Muscle of leg (tissue), 11 donors: ENCODE results near the gene LEMD1. TPM values are rescaled to one million over a fixed set of nuclear protein-coding genes. Genes with fewer than 3 reads are reported as not detected.

Experiments
- DNase-seq: peaks from one replicate; pipeline ENCODE4 v3.0.0; 2013
- H3K27ac ChIP-seq: one replicate; pipeline ENCODE4 v1.5.1; 2013; ENCODE audit warnings: mild to moderate bottlenecking, low read length, control low read depth
- H3K27me3 ChIP-seq: one replicate; pipeline ENCODE4 v1.6.1; 2013; ENCODE audit warnings: low read length; ENCODE audit not compliant: control insufficient read depth, insufficient read depth
- H3K36me3 ChIP-seq: one replicate; pipeline ENCODE4 v1.6.1; 2013; ENCODE audit warnings: low read length; ENCODE audit not compliant: control insufficient read depth, insufficient read depth
- H3K4me1 ChIP-seq: one replicate; pipeline ENCODE4 v1.6.1; 2013; ENCODE audit warnings: low read length; ENCODE audit not compliant: control insufficient read depth, insufficient read depth
- H3K4me3 ChIP-seq: one replicate; pipeline ENCODE4 v1.5.1; 2013; ENCODE audit warnings: low read length, control low read depth
- H3K9me3 ChIP-seq: replicated peaks from 2 replicates; pipeline ENCODE4 v1.6.1; 2013; ENCODE audit warnings: low read depth, low read length; ENCODE audit not compliant: control insufficient read depth
- whole genome bisulfite sequencing: methylation state at CpG from one replicate; pipeline ENCODE4 v1.1.5; 2013; ENCODE audit warnings: missing lambda C conversion rate; ENCODE audit not compliant: insufficient coverage; 5-methylcytosine and 5-hydroxymethylcytosine counted together
- polyA plus RNA-seq, 8 donors: library from polyadenylated mRNA; unstranded; fragments of 120-200 nt; gene quantifications; one replicate each; pipeline versions ENCODE4 v1.2.1 to v1.2.3, GENCODE V29; 2013; ENCODE audit warnings: inconsistent platforms in 1 of 8, low replicate concordance in 1 of 8; ENCODE audit not compliant: insufficient read length in 8 of 8, insufficient read depth in 1 of 8
- total RNA-seq: library from RNA; stranded (reverse); fragments of 120-200 nt; gene quantifications from one replicate; pipeline ENCODE4 v1.2.4, GENCODE V29; 2013

Gene LEMD1
- total and polyA plus RNA-seq, 9 donors = 0.39 TPM; not detected in 8

DNA sequence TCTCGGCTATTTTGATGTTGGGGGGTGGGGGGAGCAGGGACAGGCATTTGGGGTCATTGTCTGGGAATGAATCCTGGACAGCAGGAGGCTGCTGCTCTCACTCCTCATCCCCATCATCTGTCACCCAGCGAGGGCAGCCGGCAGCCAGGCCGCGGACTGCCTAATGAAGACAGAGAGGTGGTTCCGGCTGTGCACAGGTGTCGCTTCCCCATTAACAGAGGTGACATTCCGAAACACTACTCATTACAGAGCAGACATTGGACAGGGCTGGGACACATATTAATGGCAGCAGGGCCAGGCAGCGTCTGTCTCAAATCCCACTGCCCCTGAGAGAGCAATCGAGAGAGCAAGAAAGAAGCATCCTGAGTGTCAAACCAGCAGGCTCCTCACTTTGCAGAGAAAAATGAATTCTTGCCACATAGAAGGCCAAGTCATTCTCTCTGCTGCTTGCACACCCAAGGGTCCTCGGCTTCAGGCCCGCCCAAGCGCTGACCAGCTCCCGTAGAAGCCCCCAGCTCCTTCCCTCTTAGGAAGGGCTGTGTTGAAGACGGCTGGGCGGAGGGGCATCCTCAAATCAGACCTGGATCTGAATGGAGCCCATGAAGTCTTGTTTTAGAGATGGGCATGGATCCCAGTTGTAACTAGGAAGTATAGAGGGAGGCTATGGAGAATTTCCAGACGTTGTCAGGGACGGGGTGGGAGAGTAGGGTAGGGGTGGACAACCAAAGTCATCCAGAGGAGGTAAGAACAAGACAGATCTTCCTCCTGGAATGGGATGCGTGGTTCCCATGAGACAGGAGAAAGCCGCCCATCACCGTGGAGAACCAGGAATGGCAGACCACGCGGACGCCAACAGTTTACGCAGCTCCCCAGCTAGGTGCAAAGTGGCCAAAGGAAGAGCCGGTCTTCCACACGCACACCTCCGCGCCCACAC, 8.2 kb upstream of the LEMD1 start:
- H3K9me3 ChIP-seq = no peaks in the 10 kb centered on the region
- no peaks in the 10 kb centered on the region for H3K36me3 ChIP-seq
- peaks cover 27% of the 10 kb centered on the region for H3K27me3 ChIP-seq
- peak overlapping the region; percentile 45 for H3K4me3 ChIP-seq
- no peak overlapping the region for H3K27ac ChIP-seq
- 36% methylated on average over 23 of the region's 29 CpGs for WGBS
- DNase-seq = no peak
- H3K4me1 ChIP-seq = peaks cover 10% of the 10 kb centered on the region

DNA sequence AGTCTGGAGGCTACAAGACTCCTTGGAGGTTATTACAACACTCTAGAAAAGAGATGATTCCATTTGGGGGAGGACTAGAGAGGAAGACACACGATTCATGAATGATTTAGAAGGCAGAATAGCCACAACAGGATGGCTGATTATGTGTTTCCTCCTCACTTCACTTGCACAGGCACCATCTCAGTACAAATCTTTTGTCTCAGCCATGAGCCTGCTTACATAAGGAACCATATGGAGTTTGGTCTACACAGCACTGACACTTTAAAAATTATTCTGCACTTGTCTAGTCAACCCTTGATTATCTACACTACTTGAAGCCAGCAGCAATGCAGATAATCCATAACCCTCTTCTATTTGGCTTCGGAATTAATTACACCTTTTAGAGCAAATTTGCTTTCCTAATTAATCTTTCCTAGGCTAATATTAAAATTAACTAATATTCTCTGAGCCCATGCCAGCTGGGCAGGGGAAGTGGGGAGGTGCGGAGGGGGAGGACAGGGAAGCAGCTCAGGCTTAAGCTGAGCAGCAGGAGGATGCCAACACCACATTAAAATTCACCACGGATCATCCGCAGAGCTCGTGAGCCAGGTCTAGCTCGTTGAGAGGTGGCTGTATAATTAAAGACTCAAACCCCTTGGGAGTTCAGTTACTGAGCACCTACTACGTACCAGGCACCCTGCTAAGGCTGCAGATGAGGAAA, 3.2 kb upstream of the LEMD1 start:
- no peak for DNase-seq
- peaks cover 14% of the 10 kb centered on the region for H3K27me3 ChIP-seq
- no peak overlapping the region for H3K27ac ChIP-seq
- H3K36me3 ChIP-seq = no peaks in the 10 kb centered on the region
- WGBS = no CpG with 5 or more reads among the region's 8 CpGs
- peaks cover under 1% of the 10 kb centered on the region for H3K4me1 ChIP-seq
- no peak overlapping the region for H3K4me3 ChIP-seq
- H3K9me3 ChIP-seq = no peaks in the 10 kb centered on the region

DNA sequence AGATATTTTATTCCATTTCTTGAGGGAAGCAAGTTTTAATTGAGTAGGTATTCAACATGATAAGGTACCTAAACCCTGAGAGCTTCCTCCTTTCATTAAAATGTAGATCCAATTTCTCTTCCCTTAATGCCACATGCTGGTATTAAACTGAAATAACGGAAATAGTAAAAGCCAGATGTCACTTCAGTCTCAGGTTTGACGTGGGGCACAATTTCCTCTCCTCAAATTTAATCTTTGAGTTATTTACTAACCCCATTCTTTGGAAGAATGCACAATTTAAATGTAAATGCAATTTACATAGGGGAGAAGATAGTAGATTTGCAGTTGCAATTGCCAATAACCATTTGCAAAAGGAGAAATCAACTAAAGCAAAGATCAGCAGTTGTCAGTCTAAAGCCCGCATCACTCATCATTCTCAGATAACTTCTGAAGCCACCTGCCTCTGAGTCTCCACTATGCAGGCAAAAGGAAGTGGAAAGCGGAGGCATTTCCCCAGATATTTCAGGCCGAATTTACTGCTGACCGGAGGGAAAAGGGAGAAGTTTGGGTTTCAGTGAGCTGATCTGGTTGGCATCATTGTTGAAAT, 2.1 kb upstream of the LEMD1 start:
- Histone ChIP-seq H3K4me1 (no peaks in the 10 kb centered on the region), H3K4me3 (no peak overlapping the region), H3K9me3 (no peaks in the 10 kb centered on the region), H3K27me3 (peaks cover 8% of the 10 kb centered on the region), H3K36me3 (no peaks in the 10 kb centered on the region), H3K27ac (no peak overlapping the region)
- no peak for DNase-seq
- WGBS = no CpG with 5 or more reads among the region's 6 CpGs

DNA sequence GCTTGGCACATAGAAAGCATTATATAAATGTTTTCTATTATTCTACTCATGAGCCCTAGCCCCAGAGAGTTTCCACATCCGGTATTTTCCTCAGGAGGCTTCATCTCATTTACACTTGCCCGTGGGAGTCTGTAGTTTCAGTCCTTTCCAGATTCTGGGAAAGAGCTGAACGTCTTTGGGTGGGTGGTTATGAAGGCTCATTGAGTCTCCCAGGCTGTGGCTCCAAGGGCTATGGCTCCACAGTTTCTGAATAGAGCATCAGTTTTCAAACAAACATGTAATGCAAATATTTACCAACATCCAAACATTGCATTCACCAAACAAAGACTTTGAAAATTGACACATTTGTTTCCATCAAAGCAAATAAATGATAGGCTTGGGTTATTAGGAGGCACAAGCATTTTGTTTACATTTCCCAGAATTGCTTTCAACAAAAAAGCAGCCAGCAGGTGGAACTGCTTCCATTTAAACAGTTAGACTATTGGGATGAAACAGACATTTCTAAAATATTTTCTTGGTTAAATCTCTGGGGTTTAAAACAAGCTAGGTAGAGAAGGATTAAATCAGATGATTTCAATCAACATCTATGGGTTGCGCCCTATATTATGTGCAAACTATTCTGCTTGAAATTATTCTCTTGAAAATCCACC, 1.3 kb upstream of the LEMD1 start:
- no peaks in the 10 kb centered on the region for H3K9me3 ChIP-seq
- no CpG with 5 or more reads among the region's 4 CpGs for WGBS

DNA sequence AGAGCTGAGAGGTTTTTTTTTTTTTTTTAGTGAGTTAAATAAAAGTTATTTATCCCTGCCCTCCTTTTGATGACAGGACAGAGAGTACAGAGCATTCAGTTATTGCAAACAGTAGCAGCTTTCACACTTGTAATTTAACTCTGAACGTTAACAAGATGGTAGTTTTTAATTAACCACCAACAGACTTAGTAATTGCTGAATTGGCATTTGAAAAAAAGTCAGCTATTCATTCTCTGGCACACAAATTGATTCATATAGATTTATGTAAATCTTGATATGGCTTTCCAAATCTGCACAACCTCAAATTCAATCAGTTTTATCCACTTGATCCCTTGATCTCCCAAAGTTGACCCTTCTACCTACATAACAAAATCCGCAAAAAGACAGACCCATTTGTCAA, 918 bp downstream of the LEMD1 start:
- Histone ChIP-seq H3K27ac (no peak overlapping the region), H3K9me3 (no peaks in the 10 kb centered on the region), H3K27me3 (peaks cover 4% of the 10 kb centered on the region), H3K4me3 (no peak overlapping the region), H3K4me1 (peaks cover 10% of the 10 kb centered on the region), H3K36me3 (no peaks in the 10 kb centered on the region)
- no peak for DNase-seq
- no CpG with 5 or more reads among the region's 2 CpGs for WGBS

More for the DNA sequence above, 1.3 kb upstream of the LEMD1 start:
- no peak for DNase-seq
- Histone ChIP-seq H3K4me1 (peaks cover 1% of the 10 kb centered on the region), H3K4me3 (no peak overlapping the region), H3K27me3 (peaks cover 8% of the 10 kb centered on the region), H3K36me3 (no peaks in the 10 kb centered on the region), H3K27ac (no peak overlapping the region)

DNA sequence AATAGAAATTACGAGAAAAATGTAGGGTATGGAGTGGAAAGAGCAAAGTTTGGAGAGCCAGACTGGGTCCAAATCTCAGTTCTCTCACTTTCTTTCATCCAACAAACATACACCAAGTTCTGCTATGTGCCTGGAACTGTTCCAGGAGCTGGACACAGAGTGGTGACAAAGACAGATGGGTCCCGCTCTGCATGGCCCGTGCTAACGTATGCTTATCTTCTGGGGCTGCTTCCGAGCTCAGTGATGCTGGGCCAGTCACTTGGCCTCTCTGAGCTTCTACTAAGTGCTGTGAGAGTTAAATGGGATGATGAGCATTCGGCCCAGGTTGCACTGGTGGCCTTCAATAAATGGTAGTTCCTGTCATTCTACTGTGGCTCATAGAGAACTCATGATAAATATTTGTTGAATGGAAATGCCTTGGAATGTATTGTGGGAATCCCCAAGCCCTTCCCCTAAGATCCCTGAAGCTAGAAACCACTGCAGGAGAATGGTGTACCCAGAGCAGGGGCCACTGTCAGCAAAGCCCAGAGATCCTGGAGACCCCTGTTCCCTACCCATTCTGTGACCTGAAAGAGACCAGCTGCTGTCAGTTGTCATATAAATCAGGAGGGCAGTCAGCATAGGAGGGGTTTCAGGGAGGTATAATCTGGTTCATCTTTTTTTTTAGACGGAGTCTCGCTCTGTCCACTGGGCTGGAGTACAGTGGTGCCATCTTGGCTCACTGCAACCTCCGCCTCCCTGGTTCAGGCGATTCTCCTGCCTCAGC, 3.8 kb downstream of the LEMD1 start:
- no peak for DNase-seq
- Histone ChIP-seq H3K36me3 (no peaks in the 10 kb centered on the region), H3K4me1 (peaks cover 14% of the 10 kb centered on the region), H3K27me3 (no peaks in the 10 kb centered on the region), H3K9me3 (no peaks in the 10 kb centered on the region), H3K27ac (no peak overlapping the region), H3K4me3 (no peak overlapping the region)
- WGBS = 87% methylated on average over 6 of the region's 10 CpGs

DNA sequence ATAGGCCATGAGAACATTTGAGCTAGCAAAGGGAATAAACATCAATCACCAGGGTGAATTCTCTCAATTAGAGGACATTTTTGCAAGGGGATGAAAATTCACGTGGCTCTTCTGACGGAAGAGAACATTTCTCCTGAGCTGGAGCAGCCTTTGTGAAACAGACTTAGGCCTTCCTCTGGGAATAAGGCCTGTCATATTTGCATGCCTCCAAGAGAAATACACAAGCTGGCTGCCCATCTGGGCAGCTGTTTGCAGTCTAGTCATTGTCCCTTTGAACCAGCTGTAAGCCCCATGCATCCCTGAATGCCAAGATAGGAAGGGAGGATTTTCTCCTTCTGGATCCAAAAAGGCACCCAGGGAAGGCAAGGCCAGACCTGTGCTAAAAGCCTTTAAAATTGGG, 5.5 kb downstream of the LEMD1 start:
- no peak overlapping the region for H3K27ac ChIP-seq
- H3K4me3 ChIP-seq = no peak overlapping the region
- peak; percentile 54 for DNase-seq
- H3K36me3 ChIP-seq = no peaks in the 10 kb centered on the region
- 42% methylated on average over 2 of the region's 2 CpGs for WGBS
- H3K27me3 ChIP-seq = no peaks in the 10 kb centered on the region
- no peaks in the 10 kb centered on the region for H3K9me3 ChIP-seq
- peaks cover 14% of the 10 kb centered on the region for H3K4me1 ChIP-seq

DNA sequence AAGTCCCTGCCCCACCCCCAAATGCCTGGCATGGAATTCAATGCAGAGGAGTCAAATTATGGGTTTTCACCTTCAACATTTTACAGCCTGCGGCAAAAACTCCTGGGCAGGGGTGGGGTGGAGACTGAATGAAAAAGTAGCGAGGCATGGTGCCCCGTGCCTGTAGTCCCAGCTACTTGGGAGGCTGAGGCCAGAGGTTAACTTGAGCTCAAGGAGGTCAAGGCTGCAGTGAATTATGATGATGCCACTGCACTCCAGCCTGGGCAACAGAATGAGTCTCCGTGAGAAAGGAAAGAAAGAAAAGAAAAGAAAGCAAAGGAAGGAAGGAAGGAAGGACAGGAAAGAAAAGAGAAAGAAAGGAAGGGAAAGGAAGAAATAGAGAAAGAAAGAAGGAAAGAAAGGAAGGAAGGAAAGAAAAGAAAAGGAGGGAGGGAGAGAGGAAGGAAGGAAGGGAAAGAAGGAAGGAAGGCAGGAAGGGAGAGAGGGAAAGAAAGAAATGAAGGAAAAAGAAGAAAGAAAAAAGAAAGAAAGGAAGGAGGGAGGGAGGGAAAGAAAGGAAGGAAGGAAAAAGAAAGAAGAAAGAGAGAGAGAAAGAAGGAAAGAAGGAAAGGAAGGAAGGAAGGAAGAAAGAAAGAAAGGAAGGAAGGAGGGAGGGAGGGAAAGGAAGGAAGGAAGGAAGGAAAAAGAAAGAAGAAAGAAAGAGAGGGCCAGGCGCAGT, 11.1 kb downstream of the LEMD1 start:
- 51% methylated on average over 4 of the region's 5 CpGs for WGBS
- peaks cover 3% of the 10 kb centered on the region for H3K4me1 ChIP-seq
- DNase-seq = no peak
- H3K4me3 ChIP-seq = no peak overlapping the region
- peaks cover 3% of the 10 kb centered on the region for H3K27me3 ChIP-seq
- no peaks in the 10 kb centered on the region for H3K36me3 ChIP-seq
- H3K9me3 ChIP-seq = no peaks in the 10 kb centered on the region
- H3K27ac ChIP-seq = no peak overlapping the region

DNA sequence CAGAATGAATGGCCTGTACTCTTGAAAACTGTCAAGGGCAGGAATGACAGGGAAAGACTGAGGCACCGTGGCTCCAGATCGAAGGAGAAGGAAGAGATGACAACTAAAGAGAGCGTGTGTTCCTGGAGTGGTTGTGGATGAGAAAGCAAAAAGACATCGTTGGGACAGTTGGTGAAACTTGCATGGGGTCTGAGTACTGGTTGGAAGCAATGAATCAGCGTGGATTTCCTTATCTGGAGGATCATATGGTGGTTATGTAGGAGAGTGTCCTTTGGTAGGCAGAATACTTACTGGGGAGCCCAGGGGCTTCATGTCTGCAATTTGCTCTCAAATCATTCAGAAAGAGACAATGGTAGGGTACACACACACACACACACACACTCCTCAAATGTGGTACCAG, 13.9 kb downstream of the LEMD1 start:
- WGBS = 77% methylated on average over 4 of the region's 5 CpGs
- DNase-seq = no peak
- no peaks in the 10 kb centered on the region for H3K4me1 ChIP-seq
- H3K27ac ChIP-seq = no peak overlapping the region
- H3K27me3 ChIP-seq = peaks cover 3% of the 10 kb centered on the region
- H3K4me3 ChIP-seq = no peak overlapping the region
- H3K36me3 ChIP-seq = no peaks in the 10 kb centered on the region
- no peaks in the 10 kb centered on the region for H3K9me3 ChIP-seq
